Measurements from ENCODE around the gene CYREN.
A peak's percentile ranks its signal among the peaks of the same experiment; 100 is the strongest.

The CYREN gene

DNA sequence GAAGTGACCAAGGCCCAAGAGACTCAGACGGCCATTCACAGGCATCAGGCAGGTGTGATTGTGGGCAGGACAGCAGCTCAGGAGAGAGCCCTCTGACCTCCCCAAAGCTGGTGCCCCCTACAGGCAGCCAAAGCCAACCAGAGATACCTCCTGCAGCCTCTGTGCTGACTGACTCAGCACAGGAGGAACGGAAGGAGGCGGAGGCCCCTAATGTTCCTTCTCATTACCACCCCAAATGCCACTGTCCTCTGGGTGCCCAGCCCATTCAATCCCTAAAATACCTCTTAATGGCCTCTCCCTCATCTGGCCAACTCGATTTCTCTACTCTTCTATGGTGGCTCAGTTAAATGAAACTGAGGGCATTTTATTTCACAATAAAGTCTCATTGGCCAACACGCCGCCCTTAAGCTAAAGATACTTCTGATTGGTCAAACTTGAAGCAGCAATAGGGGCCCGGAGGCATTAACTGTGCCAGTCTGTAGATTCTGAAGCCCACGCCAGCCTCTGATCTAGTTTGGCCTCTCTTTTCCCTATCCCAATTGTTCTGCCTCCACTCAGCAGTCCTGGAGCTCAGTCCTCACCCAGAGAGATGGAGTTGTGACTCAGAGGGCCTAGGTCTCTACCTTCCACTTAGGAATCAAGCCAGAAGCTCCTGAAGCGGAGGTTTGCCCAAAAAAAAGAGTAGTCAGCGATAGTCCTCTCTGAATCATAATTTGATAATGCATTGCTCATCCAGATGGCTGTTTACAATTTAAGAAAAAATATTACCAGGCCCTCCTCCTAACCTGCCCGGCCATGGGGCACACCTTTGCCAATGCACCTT, 1.2 kb downstream of the CYREN start:
- H3K36me3 ChIP-seq (ENCODE audit: control insufficient read depth in 1 of 2, insufficient read depth in 2 of 2, low read length in 2 of 2), result peaks cover 22 to 44% of the 10 kb centered on the region in 2 donors
- H3K4me3 ChIP-seq (ENCODE audit: low read depth in 1 of 2, low read length in 2 of 2), result peak overlapping the region; percentile 78 to 80
- peaks cover 12 to 43% of the 10 kb centered on the region in 2 donors for H3K4me1 ChIP-seq (ENCODE audit: control insufficient read depth in 1 of 2, insufficient read depth in 2 of 2, low read length in 2 of 2)
- no peaks in the 10 kb centered on the region for H3K9me3 ChIP-seq (ENCODE audit: control insufficient read depth in 1 of 2, low read length in 2 of 2)
- peak overlapping the region; percentile 84 to 94 for H3K9ac ChIP-seq (ENCODE audit: low read depth in 1 of 2, low read length in 2 of 2)
- peak overlapping the region; percentile 91 for H3K27ac ChIP-seq (ENCODE audit: low read depth, low read length)
- no peaks in the 10 kb centered on the region for H3K27me3 ChIP-seq (ENCODE audit: control insufficient read depth in 1 of 2, insufficient read depth in 2 of 2, low read length in 2 of 2)

DNA sequence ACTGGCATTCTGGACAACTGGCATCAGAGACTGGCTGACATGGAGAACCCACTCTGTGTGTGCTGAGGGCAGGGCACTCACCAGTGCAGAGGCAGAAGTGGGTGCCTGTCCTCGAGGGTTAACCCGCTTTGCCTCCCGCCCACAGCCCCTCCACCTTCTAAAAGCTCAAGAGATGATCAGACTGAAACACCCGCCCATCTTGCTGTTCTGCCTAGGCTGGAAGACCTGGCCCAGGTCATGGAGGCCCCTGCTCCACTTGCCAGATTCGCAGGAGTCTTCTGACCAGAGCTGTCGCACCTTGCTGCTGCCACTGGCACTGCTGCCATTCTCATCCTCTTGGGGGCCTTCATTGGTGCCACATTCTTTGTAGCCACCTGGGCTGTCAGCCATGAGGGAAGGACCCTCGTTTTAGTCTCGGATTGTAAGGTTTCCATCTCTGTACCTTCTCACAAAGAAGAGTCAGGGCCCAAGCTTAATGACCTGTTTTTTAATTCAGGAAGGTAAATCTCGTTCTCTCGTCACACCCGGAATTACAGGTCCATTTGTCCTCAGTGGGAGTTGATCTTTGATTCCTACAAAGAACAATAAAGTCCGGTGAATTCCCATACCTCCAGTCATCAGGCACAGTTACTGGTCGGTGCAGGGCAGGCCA, 1.9 kb downstream of the CYREN start:
- H3K4me1 ChIP-seq (ENCODE audit: control insufficient read depth in 1 of 2, insufficient read depth in 2 of 2, low read length in 2 of 2), result peaks cover 12 to 43% of the 10 kb centered on the region in 2 donors
- H3K9ac ChIP-seq (ENCODE audit: low read depth in 1 of 2, low read length in 2 of 2), result peak overlapping the region; percentile 84 to 94
- no peak overlapping the region for H3K27ac ChIP-seq (ENCODE audit: low read depth, low read length)
- no peaks in the 10 kb centered on the region for H3K9me3 ChIP-seq (ENCODE audit: control insufficient read depth in 1 of 2, low read length in 2 of 2)
- H3K36me3 ChIP-seq (ENCODE audit: control insufficient read depth in 1 of 2, insufficient read depth in 2 of 2, low read length in 2 of 2), result peaks cover 26 to 47% of the 10 kb centered on the region in 2 donors
- no peaks in the 10 kb centered on the region for H3K27me3 ChIP-seq (ENCODE audit: control insufficient read depth in 1 of 2, insufficient read depth in 2 of 2, low read length in 2 of 2)
- H3K4me3 ChIP-seq (ENCODE audit: low read depth in 1 of 2, low read length in 2 of 2), result peak overlapping the region; percentile 24 to 80

DNA sequence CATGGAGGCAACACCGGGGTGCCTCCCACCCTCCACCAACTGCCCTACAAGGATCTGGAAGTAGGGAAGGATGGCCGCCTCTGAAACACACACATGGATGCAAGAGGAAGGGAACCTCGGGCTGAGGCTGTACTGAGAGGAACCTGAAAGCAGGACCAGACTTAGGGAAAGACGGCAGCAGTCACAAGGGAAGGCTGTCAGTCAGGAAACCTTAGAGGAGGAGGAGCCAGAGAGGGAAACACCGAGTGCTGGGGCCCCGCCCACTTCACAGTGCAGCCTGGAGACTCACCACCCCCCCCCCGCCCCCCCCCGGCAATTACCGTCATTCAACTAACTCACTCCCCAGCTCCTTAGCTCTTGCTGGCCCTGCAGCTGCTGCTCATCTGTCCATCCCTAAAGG, 2.5 kb downstream of the CYREN start:
- Histone ChIP-seq H3K36me3 (ENCODE audit: control insufficient read depth in 1 of 2, insufficient read depth in 2 of 2, low read length in 2 of 2) (peaks cover 26 to 47% of the 10 kb centered on the region in 2 donors), H3K4me3 (ENCODE audit: low read depth in 1 of 2, low read length in 2 of 2) (peak overlapping the region; percentile 21 to 24), H3K9ac (ENCODE audit: low read depth in 1 of 2, low read length in 2 of 2) (no peak overlapping the region), H3K27ac (ENCODE audit: low read depth, low read length) (no peak overlapping the region), H3K27me3 (ENCODE audit: control insufficient read depth in 1 of 2, insufficient read depth in 2 of 2, low read length in 2 of 2) (no peaks in the 10 kb centered on the region), H3K4me1 (ENCODE audit: control insufficient read depth in 1 of 2, insufficient read depth in 2 of 2, low read length in 2 of 2) (peaks cover 12 to 43% of the 10 kb centered on the region in 2 donors), H3K9me3 (ENCODE audit: control insufficient read depth in 1 of 2, low read length in 2 of 2) (no peaks in the 10 kb centered on the region)

DNA sequence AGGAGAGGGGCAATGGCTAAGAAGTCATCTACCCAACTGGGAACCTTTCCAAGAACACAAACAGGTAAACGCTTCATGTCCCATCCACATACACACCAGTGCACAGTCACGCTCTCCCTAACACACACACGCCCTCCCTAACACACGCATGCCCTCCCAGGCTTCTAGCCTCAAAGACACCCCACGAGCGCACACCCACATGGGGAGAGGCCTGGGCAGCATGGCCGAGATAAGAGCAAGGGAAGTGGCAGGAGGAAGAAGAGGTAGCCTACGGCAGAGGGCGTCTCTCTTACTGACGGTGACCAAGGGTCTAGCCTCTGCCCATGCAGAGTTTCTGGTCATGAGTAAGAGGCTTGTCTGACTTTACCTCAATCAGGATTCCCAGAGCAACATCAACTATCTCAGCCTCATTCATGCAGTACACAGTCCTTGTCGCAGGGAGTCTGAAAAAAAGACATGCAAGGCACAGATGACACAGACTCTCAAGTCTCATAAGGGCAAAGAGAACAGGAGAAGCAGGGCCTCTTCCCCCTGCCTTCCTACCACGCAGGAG, 3.1 kb downstream of the CYREN start:
- Histone ChIP-seq H3K27ac (ENCODE audit: low read depth, low read length) (no peak overlapping the region), H3K9ac (ENCODE audit: low read depth in 1 of 2, low read length in 2 of 2) (no peak overlapping the region), H3K36me3 (ENCODE audit: control insufficient read depth in 1 of 2, insufficient read depth in 2 of 2, low read length in 2 of 2) (peaks cover 26 to 47% of the 10 kb centered on the region in 2 donors), H3K4me3 (ENCODE audit: low read depth in 1 of 2, low read length in 2 of 2) (peak overlapping the region in 1 of 2 donors; percentile 21), H3K9me3 (ENCODE audit: control insufficient read depth in 1 of 2, low read length in 2 of 2) (no peaks in the 10 kb centered on the region), H3K27me3 (ENCODE audit: control insufficient read depth in 1 of 2, insufficient read depth in 2 of 2, low read length in 2 of 2) (no peaks in the 10 kb centered on the region), H3K4me1 (ENCODE audit: control insufficient read depth in 1 of 2, insufficient read depth in 2 of 2, low read length in 2 of 2) (peaks cover 12 to 43% of the 10 kb centered on the region in 2 donors)

DNA sequence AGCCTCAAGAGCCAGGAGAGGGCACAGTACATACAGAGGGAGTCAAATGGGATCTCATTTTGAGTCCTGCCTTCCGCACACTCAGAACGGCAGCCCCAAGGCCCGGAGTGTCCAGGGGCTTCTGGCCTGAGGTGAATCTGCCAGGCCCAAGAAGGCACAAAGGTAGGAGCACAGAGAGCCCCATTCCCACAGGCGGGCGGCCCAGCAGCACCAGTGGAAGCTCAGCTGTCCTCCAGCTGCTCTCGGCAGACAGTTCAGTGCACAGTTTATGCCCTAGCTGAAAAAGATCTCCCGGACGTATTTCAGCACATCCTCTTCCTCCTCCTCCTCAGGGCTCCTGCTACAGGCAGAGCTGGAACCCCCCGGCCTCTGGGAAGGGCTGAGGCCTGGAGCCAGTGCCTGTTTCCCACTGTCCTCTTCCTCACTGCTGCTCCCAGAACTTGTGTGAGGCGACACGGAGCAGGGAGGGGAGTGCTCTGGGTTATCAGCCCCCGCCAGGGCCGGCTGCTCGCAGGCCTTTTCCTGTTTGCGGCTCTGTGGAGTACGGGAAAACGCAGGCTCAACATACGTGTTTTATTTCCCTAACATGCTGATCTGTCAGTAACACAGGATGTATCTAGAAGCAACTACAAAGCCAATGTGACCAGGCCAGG, 4.0 kb downstream of the CYREN start:
- H3K27me3 ChIP-seq (ENCODE audit: control insufficient read depth in 1 of 2, insufficient read depth in 2 of 2, low read length in 2 of 2), result no peaks in the 10 kb centered on the region
- no peak overlapping the region for H3K27ac ChIP-seq (ENCODE audit: low read depth, low read length)
- H3K9ac ChIP-seq (ENCODE audit: low read depth in 1 of 2, low read length in 2 of 2), result no peak overlapping the region
- H3K4me1 ChIP-seq (ENCODE audit: control insufficient read depth in 1 of 2, insufficient read depth in 2 of 2, low read length in 2 of 2), result peaks cover 12 to 38% of the 10 kb centered on the region in 2 donors
- H3K36me3 ChIP-seq (ENCODE audit: control insufficient read depth in 1 of 2, insufficient read depth in 2 of 2, low read length in 2 of 2), result peaks cover 26 to 47% of the 10 kb centered on the region in 2 donors
- H3K4me3 ChIP-seq (ENCODE audit: low read depth in 1 of 2, low read length in 2 of 2), result no peak overlapping the region
- H3K9me3 ChIP-seq (ENCODE audit: control insufficient read depth in 1 of 2, low read length in 2 of 2), result no peaks in the 10 kb centered on the region

DNA sequence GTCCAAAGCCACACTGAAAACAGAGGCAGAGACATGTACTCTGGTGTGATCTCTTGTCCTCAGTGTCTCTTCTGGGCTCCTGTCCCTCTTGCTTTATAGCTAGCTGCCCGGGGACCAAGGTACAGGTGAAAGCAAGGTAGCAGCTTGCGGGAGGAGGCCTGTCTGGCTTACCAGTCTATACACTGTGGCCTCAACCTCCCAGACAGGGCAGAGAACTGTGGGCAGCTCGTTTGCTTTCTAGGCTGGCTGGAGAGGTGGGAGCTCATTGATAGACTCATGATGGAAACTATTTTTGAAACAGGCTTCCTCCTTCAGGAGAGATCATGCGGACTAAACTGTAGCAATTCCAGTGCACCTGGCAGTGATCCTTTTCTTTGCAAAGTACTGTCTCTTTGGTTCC, 4.6 kb downstream of the CYREN start:
- Histone ChIP-seq H3K27ac (ENCODE audit: low read depth, low read length) (no peak overlapping the region), H3K9ac (ENCODE audit: low read depth in 1 of 2, low read length in 2 of 2) (no peak overlapping the region), H3K9me3 (ENCODE audit: control insufficient read depth in 1 of 2, low read length in 2 of 2) (no peaks in the 10 kb centered on the region), H3K4me3 (ENCODE audit: low read depth in 1 of 2, low read length in 2 of 2) (no peak overlapping the region), H3K27me3 (ENCODE audit: control insufficient read depth in 1 of 2, insufficient read depth in 2 of 2, low read length in 2 of 2) (no peaks in the 10 kb centered on the region), H3K36me3 (ENCODE audit: control insufficient read depth in 1 of 2, insufficient read depth in 2 of 2, low read length in 2 of 2) (peaks cover 26 to 47% of the 10 kb centered on the region in 2 donors), H3K4me1 (ENCODE audit: control insufficient read depth in 1 of 2, insufficient read depth in 2 of 2, low read length in 2 of 2) (peaks cover 14 to 35% of the 10 kb centered on the region in 2 donors)

DNA sequence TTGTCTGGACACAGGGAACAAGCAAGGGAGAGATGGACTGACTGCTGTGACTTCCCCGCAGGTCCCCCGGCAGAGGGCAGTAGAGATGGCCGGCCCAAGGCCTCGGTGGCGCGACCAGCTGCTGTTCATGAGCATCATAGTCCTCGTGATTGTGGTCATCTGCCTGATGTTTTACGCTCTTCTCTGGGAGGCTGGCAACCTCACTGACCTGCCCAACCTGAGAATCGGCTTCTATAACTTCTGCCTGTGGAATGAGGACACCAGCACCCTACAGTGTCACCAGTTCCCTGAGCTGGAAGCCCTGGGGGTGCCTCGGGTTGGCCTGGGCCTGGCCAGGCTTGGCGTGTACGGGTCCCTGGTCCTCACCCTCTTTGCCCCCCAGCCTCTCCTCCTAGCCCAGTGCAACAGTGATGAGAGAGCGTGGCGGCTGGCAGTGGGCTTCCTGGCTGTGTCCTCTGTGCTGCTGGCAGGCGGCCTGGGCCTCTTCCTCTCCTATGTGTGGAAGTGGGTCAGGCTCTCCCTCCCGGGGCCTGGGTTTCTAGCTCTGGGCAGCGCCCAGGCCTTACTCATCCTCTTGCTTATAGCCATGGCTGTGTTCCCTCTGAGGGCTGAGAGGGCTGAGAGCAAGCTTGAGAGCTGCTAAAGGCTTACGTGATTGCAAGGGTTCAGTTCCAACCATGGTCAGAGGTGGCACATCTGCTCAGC, 6.0 kb downstream of the CYREN start:
- Histone ChIP-seq H3K27me3 (ENCODE audit: control insufficient read depth in 1 of 2, insufficient read depth in 2 of 2, low read length in 2 of 2) (no peaks in the 10 kb centered on the region), H3K36me3 (ENCODE audit: control insufficient read depth in 1 of 2, insufficient read depth in 2 of 2, low read length in 2 of 2) (peaks cover 26 to 47% of the 10 kb centered on the region in 2 donors), H3K27ac (ENCODE audit: low read depth, low read length) (no peak overlapping the region), H3K9me3 (ENCODE audit: control insufficient read depth in 1 of 2, low read length in 2 of 2) (no peaks in the 10 kb centered on the region), H3K4me1 (ENCODE audit: control insufficient read depth in 1 of 2, insufficient read depth in 2 of 2, low read length in 2 of 2) (peaks cover 28 to 41% of the 10 kb centered on the region in 2 donors), H3K4me3 (ENCODE audit: low read depth in 1 of 2, low read length in 2 of 2) (no peak overlapping the region), H3K9ac (ENCODE audit: low read depth in 1 of 2, low read length in 2 of 2) (no peak overlapping the region)

DNA sequence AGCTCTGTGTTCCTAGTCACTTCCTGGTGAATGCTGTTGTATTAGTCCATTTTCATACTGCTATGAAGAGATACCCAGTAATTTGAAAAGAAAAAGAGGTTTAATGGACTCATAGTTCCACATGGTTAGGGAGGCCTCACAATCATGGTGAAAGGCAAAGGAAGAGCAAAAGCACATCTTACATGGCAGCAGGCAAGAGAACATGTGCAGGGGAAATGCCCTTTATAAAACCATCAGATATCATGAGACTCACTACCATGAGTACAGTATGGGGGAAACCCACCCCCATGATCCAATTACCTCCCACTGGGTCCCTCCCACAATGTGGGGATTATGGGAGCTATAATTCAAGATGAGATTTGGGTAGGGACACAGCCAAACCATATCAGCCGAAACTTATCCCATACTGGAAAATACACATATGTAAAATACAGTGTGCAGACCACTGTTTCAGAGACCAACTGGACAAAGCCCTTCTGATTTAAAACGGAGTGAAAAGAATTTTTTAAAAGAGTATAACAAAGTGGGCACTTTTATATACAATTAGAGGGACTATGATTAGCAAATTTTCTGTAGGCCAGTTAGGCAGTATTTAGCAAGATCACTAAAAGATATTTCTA, 8.0 kb downstream of the CYREN start:
- Histone ChIP-seq H3K4me1 (ENCODE audit: control insufficient read depth in 1 of 2, insufficient read depth in 2 of 2, low read length in 2 of 2) (peaks cover 27 to 34% of the 10 kb centered on the region in 2 donors), H3K4me3 (ENCODE audit: low read depth in 1 of 2, low read length in 2 of 2) (no peak overlapping the region), H3K9ac (ENCODE audit: low read depth in 1 of 2, low read length in 2 of 2) (no peak overlapping the region), H3K27ac (ENCODE audit: low read depth, low read length) (no peak overlapping the region), H3K9me3 (ENCODE audit: control insufficient read depth in 1 of 2, low read length in 2 of 2) (no peaks in the 10 kb centered on the region), H3K27me3 (ENCODE audit: control insufficient read depth in 1 of 2, insufficient read depth in 2 of 2, low read length in 2 of 2) (no peaks in the 10 kb centered on the region), H3K36me3 (ENCODE audit: control insufficient read depth in 1 of 2, insufficient read depth in 2 of 2, low read length in 2 of 2) (peaks cover 29 to 34% of the 10 kb centered on the region in 2 donors)

DNA sequence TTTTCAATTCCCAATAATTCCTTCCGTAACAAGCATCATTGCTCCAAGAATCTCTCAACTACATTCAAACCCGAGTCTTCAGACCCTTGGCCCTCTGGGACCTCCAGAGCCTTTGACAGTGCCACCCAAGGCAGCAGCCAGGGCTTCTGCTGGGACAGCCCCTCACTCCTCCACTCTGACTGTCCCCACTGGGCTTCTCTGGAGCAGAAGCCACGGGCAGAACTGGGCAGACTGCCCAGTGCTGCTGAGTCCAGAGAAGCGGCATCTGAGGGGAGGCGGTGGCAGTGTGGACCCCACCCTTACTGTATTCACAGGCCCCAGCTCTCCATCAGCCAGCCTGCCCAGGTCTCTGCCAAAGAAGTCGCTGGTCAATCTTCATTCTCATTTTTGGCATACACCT, 8.8 kb downstream of the CYREN start:
- H3K4me3 ChIP-seq (ENCODE audit: low read depth in 1 of 2, low read length in 2 of 2), result no peak overlapping the region
- H3K9ac ChIP-seq (ENCODE audit: low read depth in 1 of 2, low read length in 2 of 2), result no peak overlapping the region
- peaks cover 26 to 27% of the 10 kb centered on the region in 2 donors for H3K4me1 ChIP-seq (ENCODE audit: control insufficient read depth in 1 of 2, insufficient read depth in 2 of 2, low read length in 2 of 2)
- peaks cover 25 to 29% of the 10 kb centered on the region in 2 donors for H3K36me3 ChIP-seq (ENCODE audit: control insufficient read depth in 1 of 2, insufficient read depth in 2 of 2, low read length in 2 of 2)
- no peak overlapping the region for H3K27ac ChIP-seq (ENCODE audit: low read depth, low read length)
- peaks cover 3% of the 10 kb centered on the region in 2 donors for H3K9me3 ChIP-seq (ENCODE audit: control insufficient read depth in 1 of 2, low read length in 2 of 2)
- H3K27me3 ChIP-seq (ENCODE audit: control insufficient read depth in 1 of 2, insufficient read depth in 2 of 2, low read length in 2 of 2), result no peaks in the 10 kb centered on the region

Data from duodenal mucosa (tissue), 2 donors.